ENCODE data around the gene EGR2. TPM values are rescaled to one million over a fixed set of nuclear protein-coding genes. Genes with fewer than 3 reads are reported as not detected.
A peak's percentile ranks its signal among the peaks of the same experiment; 100 is the strongest.

Gene EGR2
- total RNA-seq, 1 donor from 2014 or later, result 6.5 TPM

GRCh38 chr10:62831346-62831745 lies 15.2 kb upstream of the EGR2 start:
- Histone ChIP-seq H3K79me2 (ENCODE audit: low read depth) (no peaks in the 10 kb centered on the region), H3K4me3 (no peak overlapping the region), H3F3A (ENCODE audit: low read depth) (no peaks in the 10 kb centered on the region), H3K4me2 (no peak overlapping the region), H3K36me3 (no peaks in the 10 kb centered on the region), H3K27me3 (no peaks in the 10 kb centered on the region), H4K20me1 (ENCODE audit: low read depth) (no peaks in the 10 kb centered on the region), H3K9ac (no peak overlapping the region), H3K4me1 (no peaks in the 10 kb centered on the region), H3K27ac (no peak overlapping the region), H2AFZ (replicated peaks) (no peak overlapping the region), H3K9me3 (ENCODE audit: low read depth) (no peaks in the 10 kb centered on the region)
- Mint-ChIP-seq H3K27me3 (ENCODE audit: insufficient read depth, low read depth) (peaks cover 3% of the 10 kb centered on the region), H3K4me3 (no peak overlapping the region), H3K36me3 (no peaks in the 10 kb centered on the region), H3K9me3 (peaks cover 7% of the 10 kb centered on the region), H3K4me1 (no peaks in the 10 kb centered on the region), H3K27ac (no peak overlapping the region)
- DNase-seq (ENCODE audit: low spot score), result no peak
- TF ChIP-seq EZH2phosphoT487 (IDR thresholded peaks at IDR 0.05), result no peak
- TF ChIP-seq EZH2 (IDR thresholded peaks at IDR 0.05), result no peak
- no peak for TF ChIP-seq CTCF (IDR thresholded peaks at IDR 0.05)

GRCh38 chr10:62830679-62831078 lies 14.5 kb upstream of the EGR2 start:
- Histone ChIP-seq H3K4me2 (no peak overlapping the region), H3K27me3 (no peaks in the 10 kb centered on the region), H3K36me3 (no peaks in the 10 kb centered on the region), H3F3A (ENCODE audit: low read depth) (no peaks in the 10 kb centered on the region), H3K4me1 (no peaks in the 10 kb centered on the region), H3K27ac (no peak overlapping the region), H3K79me2 (ENCODE audit: low read depth) (no peaks in the 10 kb centered on the region), H3K4me3 (no peak overlapping the region), H3K9me3 (ENCODE audit: low read depth) (no peaks in the 10 kb centered on the region), H4K20me1 (ENCODE audit: low read depth) (no peaks in the 10 kb centered on the region), H2AFZ (replicated peaks) (peak overlapping the region; percentile 78), H3K9ac (no peak overlapping the region)
- H3K27ac Mint-ChIP-seq, result no peak overlapping the region
- TF ChIP-seq EZH2 (IDR thresholded peaks at IDR 0.05), result no peak
- peaks cover 7% of the 10 kb centered on the region for H3K9me3 Mint-ChIP-seq
- H3K27me3 Mint-ChIP-seq (ENCODE audit: insufficient read depth, low read depth), result peaks cover 3% of the 10 kb centered on the region
- no peak overlapping the region for H3K4me3 Mint-ChIP-seq
- no peaks in the 10 kb centered on the region for H3K4me1 Mint-ChIP-seq
- no peaks in the 10 kb centered on the region for H3K36me3 Mint-ChIP-seq
- DNase-seq (ENCODE audit: low spot score), result no peak

- H3K4me3 Mint-ChIP-seq, result no peak overlapping the region
- peaks cover 7% of the 10 kb centered on the region for H3K9me3 Mint-ChIP-seq
- Histone ChIP-seq H3K9me3 (ENCODE audit: low read depth) (no peaks in the 10 kb centered on the region), H3K27me3 (no peaks in the 10 kb centered on the region), H3K4me3 (no peak overlapping the region), H4K20me1 (ENCODE audit: low read depth) (no peaks in the 10 kb centered on the region), H3K36me3 (no peaks in the 10 kb centered on the region), H2AFZ (replicated peaks) (no peak overlapping the region), H3K4me1 (no peaks in the 10 kb centered on the region), H3K4me2 (no peak overlapping the region), H3K79me2 (ENCODE audit: low read depth) (no peaks in the 10 kb centered on the region), H3K9ac (no peak overlapping the region), H3K27ac (no peak overlapping the region), H3F3A (ENCODE audit: low read depth) (no peaks in the 10 kb centered on the region)
- no peak for TF ChIP-seq EZH2phosphoT487 (IDR thresholded peaks at IDR 0.05)
- TF ChIP-seq EZH2 (IDR thresholded peaks at IDR 0.05), result no peak
- TF ChIP-seq CTCF (IDR thresholded peaks at IDR 0.05), result no peak
- no peaks in the 10 kb centered on the region for H3K36me3 Mint-ChIP-seq
- DNase-seq (ENCODE audit: low spot score), result no peak
- peaks cover 3% of the 10 kb centered on the region for H3K27me3 Mint-ChIP-seq (ENCODE audit: insufficient read depth, low read depth)
- no peaks in the 10 kb centered on the region for H3K4me1 Mint-ChIP-seq
- no peak overlapping the region for H3K27ac Mint-ChIP-seq
Measured at GRCh38 chr10:62829622-62830021, 13.5 kb upstream of the EGR2 start.

DNA sequence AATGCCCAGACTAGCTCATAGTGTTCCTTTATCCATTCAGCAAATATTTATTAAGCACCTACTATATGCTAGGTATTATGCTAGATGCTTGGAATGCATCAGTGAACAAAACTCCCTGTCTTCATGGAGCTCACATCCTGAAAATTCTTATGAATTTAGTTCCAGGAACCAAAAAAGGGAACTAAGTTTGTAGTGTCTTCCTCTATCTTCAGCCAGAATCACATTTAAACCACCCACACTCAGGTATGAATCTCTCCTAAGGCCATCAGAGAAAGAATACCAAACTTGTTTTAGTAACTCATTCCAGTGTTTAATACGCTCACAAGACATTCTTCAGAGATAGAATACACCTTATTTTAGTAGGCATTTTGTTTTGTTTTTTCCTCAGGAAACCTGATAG lies 10.1 kb upstream of the EGR2 start:
- no peak overlapping the region for H3K4me3 ChIP-seq
- no peaks in the 10 kb centered on the region for H3F3A ChIP-seq (ENCODE audit: low read depth)
- H3K36me3 Mint-ChIP-seq, result no peaks in the 10 kb centered on the region
- no peak overlapping the region for H3K9ac ChIP-seq
- H3K9me3 ChIP-seq (ENCODE audit: low read depth), result no peaks in the 10 kb centered on the region
- no peaks in the 10 kb centered on the region for H4K20me1 ChIP-seq (ENCODE audit: low read depth)
- no peaks in the 10 kb centered on the region for H3K9me3 Mint-ChIP-seq
- H3K27ac ChIP-seq, result no peak overlapping the region
- peaks cover 3% of the 10 kb centered on the region for H3K27me3 Mint-ChIP-seq (ENCODE audit: insufficient read depth, low read depth)
- DNase-seq (ENCODE audit: low spot score), result no peak
- peaks cover 15% of the 10 kb centered on the region for H3K27me3 ChIP-seq
- H3K36me3 ChIP-seq, result no peaks in the 10 kb centered on the region
- no peak overlapping the region for H2AFZ ChIP-seq (replicated peaks)
- H3K4me2 ChIP-seq, result no peak overlapping the region
- no peaks in the 10 kb centered on the region for H3K4me1 ChIP-seq
- no peaks in the 10 kb centered on the region for H3K79me2 ChIP-seq (ENCODE audit: low read depth)
- no peak overlapping the region for H3K4me3 Mint-ChIP-seq
- no peak for TF ChIP-seq CTCF (IDR thresholded peaks at IDR 0.05)
- no peak for TF ChIP-seq EZH2 (IDR thresholded peaks at IDR 0.05)
- no peak for TF ChIP-seq EZH2phosphoT487 (IDR thresholded peaks at IDR 0.05)
- no peaks in the 10 kb centered on the region for H3K4me1 Mint-ChIP-seq
- no peak overlapping the region for H3K27ac Mint-ChIP-seq
